NOMO-1 (cell line): ENCODE results near the gene PTTG1IP.

Experiments used
- DNase-seq, 2 experiments: peaks; one replicate each; lab custom pipeline; 2025; ENCODE audit not compliant: unreplicated experiment in 2 of 2; lab: John Stamatoyannopoulos, UW

The PTTG1IP gene

DNA sequence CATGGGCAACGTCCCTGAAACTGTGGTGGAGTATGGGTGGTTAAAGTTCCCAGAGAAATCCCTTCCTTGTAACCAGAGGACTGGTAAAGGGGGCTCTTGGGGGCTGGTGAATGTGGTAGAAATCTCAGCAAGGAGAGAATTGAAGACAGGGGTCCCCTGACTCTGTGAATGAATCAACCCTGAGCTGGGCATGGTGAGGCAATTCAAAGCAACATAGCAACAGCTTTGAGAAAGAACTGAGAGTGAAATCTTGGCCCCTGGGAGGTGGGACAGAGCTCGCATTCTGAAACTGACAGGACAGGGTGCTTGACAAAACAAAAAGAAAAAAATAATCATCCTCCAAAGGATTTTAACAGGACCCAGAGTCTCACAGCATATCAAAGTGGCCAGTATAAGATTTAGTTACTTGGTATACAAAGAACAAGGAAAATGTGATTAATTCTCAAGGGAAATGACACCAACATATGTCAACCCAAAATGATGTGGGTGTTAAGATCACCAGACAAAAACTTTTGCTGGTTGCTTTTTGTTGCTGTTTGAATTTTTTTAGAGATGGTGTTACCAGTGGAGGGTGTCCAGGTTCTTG is 43.9 kb downstream of the PTTG1IP start:
- DNase-seq: no peak

DNA sequence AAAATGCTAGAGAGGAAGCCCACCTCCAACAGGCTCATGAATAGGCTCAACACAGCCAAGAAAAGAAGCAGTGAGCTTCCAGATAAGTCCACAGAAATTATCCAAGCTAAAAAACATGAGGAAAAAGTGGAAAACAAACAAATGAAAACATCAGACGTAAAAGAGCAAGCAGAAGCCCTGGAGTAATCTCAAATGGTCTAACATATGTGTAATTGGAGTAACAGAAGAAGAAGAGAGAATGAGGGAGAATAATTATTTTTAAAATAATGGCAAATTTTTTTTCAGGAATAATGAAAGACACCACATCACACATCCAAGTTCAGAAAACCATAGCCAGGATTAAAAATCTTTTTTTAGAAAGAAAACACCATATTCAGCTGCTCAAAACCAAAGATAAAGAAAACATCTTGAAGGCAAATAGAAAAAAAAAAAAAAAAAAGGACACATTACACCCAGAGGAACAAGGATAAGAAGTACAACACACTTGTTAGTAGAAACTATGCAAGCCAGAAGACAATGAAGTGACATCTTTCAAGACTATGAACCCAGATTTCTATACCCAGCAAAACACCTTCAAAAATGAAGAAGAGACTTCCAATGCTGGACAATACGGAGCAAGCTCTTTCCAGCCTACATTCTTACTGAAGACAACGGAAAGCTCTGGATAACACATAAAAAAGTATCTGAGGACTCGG is 45.0 kb downstream of the PTTG1IP start:
- DNase-seq: no peak

DNA sequence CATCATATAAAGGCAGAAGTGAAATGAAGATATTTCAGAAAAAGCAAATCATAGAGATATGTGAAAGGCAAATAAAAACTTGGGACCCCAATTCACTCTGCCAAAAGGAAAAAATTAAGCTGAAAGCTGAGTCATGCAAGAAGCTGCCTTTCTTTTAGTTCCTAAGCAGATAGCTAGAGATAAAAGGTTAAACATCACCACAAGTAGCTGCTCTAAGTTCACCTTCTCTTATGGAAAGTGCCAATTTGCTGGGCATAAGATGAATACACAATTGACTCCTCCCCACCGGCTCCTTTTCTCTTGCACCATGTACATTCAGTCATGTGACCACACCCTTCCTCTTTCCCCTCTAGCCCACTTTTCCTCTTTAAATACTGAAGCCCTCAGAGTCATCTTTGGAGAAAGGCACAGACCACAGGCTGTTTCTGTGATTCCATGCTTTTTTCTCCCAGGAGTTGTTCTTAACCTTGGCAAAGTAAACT is 50.3 kb downstream of the PTTG1IP start:
- DNase-seq: peak; percentile 11 to 12

DNA sequence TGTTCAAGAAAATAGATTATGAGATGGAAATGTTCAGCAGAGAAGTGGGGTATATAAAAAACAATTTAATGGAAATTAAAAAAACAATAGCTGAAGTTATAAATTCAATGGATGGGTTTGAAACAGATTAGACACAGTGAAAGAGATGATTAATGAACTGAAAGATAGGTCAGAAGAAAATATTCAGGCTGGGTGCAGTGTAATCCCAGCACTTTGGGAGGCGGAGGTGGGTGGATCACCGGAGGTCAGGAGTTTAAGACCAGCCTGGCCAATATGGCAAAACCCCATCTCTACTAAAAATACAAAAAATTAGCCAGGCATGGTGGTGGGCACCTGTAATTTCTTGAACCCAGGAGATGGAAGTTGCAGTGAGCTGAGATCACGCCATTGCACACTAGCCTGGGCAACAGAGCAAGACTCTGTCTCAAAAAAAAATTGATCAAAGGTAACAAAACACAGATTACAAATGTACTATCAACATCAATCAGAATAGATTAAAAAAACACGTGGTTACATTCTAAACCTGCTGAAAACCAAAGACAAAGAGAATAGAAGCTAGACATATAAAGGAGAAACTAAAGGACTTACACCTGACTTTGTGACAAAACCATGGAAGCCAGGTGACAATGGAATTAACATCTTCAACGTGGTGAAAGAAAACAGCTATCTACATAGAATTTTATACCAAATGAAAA is 50.9 kb downstream of the PTTG1IP start:
- no peak for DNase-seq

DNA sequence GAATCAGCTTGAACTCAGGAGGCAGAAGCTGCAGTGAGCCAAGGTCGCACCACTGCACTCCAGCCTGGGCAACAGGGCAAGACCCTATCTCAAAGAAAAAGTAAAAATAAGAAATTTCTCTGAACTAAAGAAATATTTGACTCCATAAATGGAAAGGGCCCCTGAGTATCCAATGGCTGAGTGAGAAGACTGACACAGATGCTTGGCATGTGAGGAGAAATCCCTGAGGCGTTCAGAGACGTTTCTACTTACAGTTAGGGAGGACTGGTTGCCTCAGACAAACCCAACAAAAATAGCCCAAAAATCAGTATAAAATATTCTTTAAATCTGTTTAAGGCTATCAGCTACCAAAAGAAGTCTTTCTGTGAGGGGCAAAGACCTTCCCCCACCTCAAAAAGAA is 52.6 kb downstream of the PTTG1IP start:
- DNase-seq: no peak

DNA sequence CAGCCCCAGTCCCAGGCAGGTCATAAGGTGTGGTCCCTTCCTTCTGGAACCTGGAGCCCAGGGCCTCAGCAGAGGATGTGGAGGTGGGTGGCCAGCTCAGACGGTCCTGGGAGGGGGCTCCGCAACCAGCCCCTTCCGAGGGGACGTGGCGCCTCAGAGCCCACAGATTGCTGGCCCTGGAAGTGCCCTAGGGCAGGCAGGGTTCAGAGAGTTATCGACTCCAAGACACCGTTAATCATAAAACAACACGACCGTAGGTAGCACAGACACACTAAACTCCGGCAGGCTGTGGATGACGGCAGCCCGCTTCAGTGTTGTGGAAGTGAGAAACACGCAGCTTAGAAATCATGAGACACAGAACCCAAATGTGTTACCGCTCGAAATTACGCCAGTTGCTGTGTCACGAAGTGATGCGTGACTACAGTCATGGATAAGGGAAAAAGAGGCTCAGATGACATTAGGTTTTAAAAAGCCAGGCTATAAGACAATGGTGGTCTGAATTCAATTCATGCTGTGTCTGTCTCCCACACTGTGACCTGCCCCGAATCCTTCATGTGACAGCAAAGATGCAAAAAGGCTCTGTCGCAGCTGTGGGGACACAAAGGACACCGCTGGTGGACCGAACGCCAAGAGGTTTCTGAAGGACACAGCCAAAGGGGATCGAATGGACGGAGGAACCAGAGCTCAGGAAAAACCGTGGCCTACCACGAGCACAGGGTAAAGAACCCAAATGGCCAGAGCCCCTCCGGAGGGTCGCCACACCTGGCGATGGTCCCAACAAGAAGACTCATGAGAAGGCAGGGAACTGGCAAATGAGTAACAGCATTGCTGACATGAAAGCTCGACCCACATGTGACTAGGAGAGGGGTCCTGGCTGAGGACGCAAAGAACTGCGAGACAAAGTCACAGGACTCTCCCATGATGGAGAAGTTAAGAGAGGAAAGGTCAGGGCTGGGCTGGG is 53.9 kb downstream of the PTTG1IP start:
- no peak for DNase-seq

DNA sequence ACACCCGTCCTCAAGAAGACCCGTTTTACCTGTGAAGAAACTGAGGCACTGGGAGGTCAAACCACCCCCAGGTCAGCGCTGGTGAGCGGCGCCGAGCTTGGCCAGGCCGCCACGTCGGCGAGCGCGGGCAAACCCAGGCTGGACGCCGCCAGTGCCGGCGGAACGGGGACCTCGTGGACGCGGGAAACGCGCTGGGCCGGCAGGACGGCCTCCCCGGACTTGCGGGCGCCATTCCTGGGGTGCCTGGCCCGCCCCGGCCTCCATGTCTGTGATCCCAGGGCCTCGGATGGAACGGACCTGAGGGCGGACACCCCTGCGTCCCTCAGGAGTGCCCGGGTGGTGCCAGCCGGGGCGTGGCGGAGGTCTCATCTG is 54.9 kb downstream of the PTTG1IP start:
- DNase-seq: no peak

DNA sequence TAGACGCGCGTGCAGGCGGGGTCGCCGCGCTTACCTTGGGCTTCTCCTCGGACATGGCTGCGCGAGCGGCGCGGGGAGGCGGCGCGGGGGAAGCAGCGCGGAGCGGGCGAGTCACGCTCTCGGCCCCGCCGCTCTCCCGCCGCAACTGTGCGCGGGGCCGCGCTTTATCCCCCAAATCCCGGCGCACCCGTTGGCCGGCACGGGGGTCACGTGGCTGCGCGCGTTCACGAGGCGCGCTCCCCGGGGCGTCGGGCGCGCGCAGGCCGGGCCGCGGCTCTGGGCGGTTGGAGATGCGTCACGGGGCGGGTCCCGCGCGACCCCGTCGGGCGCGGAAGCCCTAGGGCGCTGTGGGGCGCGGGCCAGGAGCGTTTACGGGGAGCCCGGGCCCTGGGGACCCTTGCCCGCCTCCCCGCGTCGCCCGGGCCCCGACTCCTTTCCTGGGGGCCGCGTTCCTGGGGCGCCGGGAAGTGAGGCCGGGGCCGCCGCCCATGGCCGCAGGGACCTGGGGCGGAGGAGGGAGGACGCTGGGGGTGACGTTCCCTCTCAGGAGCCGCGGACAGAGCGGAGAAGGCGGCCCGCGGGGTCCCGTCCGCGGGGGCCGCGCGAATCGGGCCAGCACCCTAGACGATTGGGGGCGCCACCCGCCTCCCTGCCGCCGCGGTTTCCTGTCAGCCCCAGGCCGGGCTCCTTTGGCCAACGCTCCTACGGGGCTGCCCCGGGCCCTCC is 55.4 kb downstream of the PTTG1IP start, which contains the start of gene SUMO3:
SUMO3 (minus strand) TSS at position 149 of the 726 bp plus-strand sequence; CDS start at position 55, 94 bp downstream.
- peak; percentile 60 to 74 for DNase-seq

DNA sequence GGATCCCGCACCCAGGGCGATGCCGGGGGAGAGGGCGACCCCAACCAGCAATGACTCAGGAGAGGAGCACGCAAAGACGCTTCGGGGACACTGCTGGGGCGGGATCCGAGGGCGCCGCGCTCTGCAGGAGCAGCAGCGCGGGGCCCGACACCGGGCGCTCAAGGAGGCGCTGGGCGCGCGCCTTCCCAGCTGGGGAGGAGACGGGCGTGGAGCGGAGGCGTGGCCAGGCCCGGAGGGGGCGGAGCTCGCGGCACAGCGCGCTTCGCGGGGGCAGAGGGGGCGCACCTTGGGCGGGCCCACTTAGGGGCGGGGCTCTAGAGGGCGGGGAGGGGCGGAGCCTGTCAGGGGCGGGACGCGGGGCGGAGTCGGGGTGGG is 56.0 kb downstream of the PTTG1IP start:
- DNase-seq: peak; percentile 72 to 84

DNA sequence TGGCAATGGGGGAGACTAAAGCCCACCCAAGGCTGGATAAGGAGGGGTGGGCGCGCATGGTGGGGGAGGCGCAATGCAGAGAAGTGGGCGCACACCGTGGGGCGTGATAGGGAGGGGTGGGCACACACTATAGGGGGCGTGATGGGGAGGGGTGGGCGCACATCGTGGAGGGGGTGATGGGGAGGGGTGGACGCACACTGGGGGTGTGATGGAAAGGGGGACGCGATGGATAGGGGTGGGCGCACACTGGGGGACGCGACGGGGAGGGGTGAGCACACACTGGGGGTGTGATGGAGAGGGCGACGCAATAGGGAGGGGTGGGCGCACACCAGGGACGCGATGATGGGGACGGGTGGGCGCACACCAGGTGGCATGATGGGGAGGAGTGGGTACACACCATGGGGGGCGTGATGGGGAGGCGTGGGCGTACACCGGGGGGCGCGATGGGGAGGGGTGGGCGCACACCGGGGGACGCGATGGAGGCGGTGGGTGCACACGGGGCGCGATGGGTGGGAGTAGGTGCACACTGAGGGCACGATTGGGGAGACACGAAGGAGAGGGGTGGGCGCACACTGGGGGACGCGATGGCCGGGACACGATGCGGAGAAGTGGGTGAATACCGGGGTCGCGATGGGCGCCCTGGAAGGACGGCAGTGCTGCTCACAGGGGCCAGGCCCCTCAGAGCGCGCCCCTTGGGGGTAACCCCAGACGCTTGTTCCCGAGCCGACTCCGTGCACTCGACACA is 56.6 kb downstream of the PTTG1IP start:
- DNase-seq: no peak

DNA sequence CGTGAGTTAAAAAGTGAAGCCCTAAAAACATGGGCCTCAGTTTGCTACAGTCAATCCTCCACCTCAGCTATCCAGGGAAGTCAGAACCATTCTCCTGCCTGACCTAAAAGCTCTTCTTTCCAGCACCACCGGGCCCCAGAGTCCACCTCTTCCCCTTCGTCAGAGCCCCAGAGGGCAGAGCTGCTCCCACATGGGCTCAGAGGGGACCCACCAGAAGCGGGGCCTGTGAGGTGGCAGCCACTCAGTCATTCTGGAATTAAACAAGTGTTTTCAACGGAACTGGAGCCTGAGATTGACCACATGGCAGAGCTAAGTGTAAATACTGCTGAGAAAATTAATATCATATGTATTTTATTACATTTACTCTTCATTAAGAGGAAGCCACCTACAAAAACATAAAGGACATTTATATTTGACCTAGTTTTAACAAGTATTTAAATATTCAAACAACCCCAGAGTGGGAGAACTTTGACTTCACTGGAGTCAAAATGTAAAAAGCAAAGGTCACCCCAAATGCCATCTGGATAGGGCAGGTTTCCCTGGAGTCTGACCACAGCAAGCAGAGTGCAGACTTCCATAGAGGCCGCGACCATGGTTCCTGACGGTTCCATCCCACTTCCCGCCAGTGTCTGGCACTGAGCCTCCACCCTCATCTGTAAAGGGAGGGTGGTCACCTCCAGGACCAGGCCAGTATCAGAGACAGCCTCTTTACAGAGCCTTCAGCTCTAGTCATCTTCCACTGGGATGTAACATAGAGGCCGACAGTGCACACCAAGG is 57.5 kb downstream of the PTTG1IP start:
- no peak for DNase-seq

DNA sequence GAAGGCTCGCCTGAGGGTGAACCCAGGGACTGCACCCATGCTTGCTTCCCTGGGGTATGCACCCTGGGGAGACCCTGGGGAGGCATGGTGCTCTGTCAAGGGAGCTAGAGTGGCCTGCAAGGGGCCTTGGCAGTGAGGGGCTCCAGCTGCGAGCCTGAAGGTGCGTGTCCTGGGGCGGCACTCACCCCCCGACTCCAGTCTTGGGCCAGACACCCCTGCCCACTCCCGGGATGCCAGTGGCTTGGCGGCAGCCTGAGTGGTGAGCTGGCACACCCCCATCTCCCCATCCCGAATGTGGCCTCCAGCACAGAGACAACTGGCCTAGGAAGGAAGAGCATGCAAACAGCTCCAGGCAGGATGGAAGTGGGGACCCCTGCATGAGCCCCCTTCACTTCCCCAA is 58.3 kb downstream of the PTTG1IP start:
- no peak for DNase-seq

DNA sequence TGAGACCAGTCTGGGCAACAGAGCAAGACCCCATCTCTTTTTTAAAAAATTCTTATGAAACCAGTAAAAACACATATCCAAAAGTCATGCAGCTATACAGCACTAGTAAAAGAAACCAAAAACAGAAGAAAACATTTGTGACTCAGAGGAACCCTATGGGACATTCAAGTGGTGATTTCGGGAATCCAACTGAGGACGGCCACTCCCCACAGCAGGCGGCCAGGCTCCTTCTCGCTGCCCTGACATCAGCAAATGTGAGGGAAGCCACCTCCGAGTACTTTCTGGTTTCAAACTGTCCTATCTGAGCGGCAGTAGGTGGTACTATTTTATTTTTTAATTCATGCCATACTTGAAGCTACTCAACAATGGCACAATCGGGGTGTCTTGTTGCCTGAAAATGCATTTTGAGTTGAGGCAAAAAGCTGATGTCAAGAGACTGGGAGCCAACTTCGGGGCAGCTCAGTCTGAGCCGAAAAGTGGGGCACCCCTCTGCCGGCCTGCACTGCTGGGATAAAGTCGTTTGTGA is 58.9 kb downstream of the PTTG1IP start:
- no peak for DNase-seq

DNA sequence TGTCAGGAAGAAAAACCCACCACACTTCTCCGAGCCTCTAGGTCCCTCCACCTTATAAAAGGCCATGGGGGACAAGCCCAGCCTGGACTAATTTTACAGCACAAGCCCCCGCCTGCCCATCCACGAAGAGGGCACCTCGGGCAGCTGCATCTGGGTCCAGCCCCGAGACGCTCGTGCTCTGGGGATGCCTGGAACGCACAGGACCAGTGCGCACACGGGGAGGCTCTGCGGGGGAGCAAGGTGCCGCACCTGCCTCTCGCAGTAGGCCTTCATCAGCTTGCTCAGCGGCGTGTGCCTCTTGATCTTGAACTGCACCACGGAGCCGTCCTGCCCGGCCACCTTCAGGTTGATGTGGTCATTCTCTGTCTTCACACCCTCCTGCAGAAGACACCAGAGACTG is 59.8 kb downstream of the PTTG1IP start:
- no peak for DNase-seq

DNA sequence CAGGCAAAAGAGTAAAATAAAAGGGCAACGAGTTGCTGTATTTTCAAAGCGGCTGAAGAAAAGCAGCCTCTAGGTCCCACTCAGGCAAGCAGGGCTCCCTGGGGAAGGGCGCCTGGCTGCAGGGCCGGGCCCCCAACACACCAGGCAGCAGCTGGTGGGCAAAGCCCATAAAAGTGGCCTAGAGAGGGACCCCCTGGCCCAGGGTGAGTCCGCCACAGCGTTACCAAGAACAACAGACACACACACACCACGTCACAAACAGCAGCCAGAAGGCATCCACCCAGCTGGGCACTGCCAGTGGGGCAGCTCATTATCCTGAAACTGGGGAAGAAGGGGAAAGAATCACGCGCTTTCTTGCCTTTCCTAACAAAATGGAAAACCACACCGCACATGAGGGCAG is 60.3 kb downstream of the PTTG1IP start:
- DNase-seq: no peak

DNA sequence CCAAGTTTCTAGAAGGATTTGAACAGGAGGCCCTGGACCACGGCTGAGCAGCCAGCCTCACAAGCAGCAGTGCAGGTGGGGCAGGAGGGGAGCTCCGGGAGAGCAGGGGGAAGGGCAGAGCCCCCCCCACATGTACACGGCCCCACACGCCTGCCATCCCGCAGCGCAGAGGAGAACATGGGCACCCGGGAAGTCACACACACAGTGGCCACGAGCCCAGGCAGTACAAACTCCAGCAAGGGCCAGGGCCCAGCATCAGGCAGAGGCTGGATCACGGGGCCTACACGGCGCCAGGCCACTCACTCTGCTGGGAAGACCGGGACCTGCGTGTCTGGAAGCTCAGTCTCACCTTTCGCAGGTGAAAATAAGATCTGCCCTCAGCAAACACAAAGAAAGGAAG is 60.9 kb downstream of the PTTG1IP start:
- no peak for DNase-seq

DNA sequence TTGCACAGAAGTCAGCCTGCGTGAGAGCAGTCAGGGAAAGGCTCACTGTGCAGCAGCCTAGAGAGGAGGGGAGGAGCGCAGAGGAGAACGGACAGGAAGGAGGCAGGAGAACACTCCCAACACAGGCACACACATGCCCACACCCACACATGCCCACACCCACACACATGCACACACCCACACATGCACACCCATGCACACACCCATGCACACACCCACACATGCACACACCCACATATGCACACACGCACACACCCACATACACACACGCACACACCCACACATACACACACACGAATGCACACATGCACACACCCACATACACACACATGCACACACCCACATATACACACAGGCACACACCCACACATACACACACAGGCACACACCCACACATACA is 62.7 kb downstream of the PTTG1IP start:
- DNase-seq: no peak

DNA sequence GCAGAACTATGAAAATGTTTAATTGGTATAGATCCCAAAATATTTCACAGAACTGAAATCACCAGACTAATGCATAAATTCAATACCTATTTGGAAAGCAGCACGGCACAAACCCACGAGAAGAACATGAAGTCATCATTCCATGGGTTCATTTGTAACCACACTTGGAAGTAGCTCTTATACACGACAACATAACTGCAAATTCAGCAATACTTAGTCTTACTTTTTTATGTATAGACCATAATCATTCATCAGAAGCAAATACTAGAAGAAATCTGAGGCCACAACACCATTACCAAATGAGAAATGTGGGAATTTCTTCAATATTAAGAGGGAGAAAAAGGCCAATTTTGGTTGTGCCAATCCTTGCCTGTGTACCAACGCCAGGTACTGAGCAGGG is 67.6 kb downstream of the PTTG1IP start:
- DNase-seq: no peak

DNA sequence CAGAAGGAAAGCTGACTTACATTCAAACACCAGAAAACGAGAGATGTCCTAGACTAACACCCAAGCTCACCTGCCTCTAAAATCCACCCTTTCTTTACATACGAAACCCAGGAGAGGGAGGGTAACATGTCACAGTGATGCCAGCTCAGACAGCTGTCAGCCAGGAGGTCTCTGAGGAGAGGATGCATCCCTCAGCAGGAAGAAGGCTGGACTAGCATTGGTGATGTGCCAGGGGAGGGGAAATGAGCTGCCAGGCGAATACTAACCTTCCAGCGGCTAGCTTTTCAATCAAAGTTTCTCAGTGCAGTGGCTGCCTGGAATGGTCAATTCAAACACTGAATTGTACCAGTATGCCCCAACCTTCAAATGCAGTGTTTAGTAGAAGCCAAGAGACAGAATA is 68.3 kb downstream of the PTTG1IP start:
- no peak for DNase-seq
